HG02763 (cell line): ENCODE results near the gene SERBP1.
"Not testable (repeated sequence)": the region's sequence is repeated elsewhere in the genome, so short reads cannot be mapped to it uniquely, and the experiment has no call there.

Experiments
- ATAC-seq: cut with Tn5 transposase; IDR thresholded peaks from one replicate; pipeline ENCODE4 v1.9.1; 2021; ENCODE audit warnings: mild to moderate bottlenecking, moderate library complexity; ENCODE audit not compliant: unreplicated experiment

SERBP1 gene

DNA sequence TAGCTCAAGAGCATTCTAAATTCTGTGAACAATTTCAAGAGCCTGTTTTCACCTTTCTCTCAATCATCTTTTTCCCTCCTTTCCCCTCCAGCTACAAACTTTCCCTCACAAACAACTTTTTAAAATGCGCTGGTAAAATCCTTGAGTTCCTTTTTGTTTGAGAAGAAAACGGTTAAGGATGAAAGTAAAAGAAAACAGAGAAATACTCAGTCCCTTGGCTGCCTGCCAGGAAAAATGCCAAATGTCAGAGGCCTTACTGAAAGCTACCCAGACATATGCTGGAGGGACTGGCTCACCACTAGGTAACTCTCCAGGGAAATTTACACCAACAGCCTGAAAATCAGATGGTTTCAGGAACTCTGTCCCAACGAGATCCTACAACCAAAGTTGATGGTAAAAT is 11.0 kb upstream of the SERBP1 start:
- ATAC-seq = no peak

DNA sequence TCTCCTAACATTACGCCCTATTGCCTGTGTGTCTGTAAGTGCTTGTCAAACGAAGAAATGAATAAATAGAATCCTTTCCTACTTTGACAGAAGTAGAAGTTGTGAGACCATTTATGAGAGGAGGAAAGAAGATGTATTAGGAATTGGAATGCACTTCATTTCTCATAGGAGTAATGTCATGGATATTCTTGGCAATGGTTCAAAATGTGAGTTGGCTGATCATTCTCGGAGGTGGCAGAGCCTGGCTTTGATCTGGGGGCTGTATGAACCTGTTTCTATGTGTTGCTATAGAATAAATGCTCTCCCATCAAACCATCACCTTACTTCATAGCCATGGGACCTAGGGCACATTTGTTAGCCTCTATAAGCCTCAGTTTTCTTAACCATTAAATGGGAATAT is 10.1 kb upstream of the SERBP1 start:
- ATAC-seq = no peak

DNA sequence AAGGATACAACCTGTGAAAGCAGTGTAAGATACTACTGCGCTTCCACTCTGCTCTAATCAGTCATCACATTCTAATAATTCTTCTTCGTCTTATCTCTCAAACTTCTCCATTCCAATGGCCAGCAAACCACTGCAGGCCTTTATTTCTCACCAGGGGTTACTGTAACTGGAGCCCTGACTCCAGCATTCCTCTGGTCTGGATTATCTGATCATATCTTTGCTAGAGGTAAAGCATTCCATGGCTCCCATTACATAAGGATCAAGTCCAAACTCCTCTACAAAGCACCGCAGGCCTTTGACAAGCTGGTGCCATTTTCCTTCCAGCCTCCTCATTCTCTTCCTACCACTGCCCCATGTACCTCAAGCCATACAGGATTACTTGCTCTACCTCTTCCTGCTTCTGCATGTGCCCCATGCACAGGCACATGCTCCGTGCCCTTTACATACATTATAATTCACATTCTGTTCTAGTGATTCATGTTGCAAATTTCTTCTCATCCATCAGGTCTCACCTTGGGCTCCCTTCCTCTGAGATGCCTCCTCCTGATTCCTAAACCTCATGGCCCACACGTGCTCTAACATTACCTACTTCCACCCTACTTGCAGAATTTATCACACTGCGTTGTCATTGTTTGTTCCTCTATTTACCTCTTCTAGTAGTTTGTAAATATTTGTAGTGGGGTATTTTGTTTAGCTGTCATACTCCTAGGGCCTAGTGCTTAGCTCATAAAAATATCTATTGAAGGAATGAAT is 9.3 kb upstream of the SERBP1 start:
- no peak for ATAC-seq

DNA sequence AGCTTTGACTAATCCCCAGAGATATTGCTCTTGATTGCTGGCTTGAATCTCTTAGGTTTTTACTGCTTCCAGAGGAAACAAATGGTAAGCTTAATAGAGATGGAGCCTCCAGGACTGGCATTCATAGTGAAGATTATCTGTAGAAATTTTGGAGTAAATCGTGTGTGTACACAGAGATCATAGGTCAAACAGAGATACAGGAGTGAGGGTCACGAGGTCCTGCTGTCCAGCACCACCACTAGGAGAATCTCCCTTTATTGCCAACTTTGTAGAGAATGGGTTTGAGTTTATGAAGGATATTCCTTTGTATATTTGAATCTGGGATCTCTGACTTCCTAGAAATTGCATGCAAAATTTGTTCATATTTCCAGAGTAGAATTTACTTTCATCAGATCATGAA is 7.8 kb upstream of the SERBP1 start:
- ATAC-seq = no peak

DNA sequence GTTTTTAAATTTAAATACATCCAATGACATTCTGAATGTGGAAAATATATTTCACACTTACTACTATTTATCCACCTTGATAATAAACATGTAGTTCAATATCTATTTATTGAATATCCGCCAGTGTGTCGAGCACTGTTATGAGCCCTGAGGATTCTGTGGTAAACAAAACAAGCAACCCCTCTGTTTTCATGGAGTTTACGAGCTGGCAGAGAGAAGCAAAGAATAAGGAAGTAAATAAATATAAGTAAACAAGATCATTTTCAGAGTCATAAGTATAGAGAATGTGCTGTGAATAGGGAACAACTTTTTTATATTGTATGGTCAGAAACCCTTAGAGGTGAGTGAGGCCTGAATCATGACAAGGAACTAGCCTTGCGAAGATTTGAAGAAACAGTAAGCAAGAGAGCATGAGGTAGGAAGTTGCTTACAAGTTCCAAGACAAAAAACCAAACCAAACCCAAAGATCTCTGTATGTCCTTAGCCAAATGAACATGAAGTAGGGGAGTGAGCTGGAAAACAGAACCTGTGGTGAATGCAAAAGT is 6.4 kb upstream of the SERBP1 start:
- no peak for ATAC-seq

DNA sequence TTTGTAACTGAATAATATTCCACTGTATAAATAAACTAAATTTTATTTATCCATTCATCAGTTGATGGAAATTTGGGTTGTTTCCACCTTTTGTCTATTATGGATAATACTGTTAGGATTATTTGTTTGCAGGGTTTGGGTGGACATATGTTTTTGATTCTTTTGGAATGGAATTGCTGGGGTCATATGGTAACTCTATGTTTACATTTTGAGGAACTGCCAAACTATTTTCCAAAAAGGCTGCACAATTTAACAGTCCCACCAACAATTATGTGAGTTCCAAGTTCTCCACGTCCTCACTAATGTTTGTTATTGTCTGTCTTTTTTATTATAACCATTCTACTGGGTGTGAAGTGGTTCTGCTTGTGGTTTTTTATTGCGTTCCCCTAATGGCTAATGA is 4.3 kb upstream of the SERBP1 start:
- ATAC-seq = no peak

DNA sequence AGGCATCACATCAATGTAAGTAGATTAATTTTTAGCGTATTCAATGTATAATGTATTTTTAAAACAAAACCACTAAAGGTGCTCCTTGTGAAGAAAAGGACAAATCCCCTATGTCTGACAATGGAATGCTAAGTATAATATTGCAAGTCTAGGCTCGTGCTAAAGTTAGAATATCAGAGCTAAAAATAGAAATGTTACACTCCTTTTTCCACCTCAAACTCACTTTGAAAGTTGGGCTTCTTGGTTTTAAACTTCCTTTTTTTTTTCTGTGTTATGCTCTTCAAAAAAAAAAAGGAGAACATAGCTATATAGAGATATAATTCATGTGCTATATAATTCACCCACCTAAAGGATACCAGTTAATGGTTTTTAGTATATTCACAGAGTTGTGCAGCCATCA is 3.6 kb upstream of the SERBP1 start:
- no peak for ATAC-seq

DNA sequence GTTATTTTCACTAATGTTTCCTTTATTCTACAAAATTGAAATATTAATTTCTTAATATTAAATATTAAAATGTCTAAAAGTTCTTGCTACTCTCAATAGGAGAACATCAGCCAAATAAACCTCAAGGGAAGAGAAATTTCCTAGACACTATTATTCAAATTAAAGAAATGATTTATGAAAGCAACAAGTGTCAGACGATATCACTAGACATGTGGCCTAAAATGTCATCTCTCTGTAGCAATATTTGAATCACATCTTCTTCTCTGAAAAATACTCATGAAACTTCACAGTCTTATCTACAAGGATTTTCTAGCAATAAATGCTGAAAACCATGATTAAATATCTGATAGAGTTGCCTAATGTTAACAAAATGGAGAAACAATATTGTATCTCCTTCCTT is 2.5 kb upstream of the SERBP1 start:
- no peak for ATAC-seq

DNA sequence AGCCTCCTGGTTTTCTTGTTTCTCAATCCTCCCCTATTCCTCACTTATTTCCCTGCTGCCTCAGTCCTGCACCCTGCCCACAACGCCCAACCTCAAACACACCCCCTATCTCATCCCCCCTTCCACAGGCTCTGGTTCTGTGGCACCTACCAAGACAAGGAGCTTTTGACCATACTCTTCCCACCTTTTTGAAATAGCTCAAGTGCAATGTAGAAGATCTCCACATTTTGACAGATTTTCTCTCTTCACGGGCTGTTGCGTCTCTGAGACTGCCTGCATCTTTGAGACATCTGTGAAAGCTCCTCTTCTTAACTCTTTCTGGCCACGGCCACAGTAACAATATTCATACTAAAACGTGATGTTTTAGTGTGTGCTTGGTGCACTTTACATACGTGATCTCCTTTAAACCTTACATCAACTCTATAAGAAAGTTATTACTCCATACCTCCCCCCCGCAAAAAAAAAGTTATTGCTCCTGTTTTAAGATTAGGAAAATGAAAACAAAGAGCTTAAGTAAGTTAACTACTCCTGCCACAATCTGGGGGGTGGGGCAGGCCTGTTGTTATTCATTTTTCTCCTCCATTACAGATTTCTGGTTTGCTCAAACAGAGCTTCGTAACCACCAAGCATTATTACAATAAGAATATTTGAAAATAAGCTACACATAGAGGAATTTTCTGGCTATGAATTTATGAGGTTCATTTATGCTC is 1.8 kb upstream of the SERBP1 start:
- no peak for ATAC-seq

DNA sequence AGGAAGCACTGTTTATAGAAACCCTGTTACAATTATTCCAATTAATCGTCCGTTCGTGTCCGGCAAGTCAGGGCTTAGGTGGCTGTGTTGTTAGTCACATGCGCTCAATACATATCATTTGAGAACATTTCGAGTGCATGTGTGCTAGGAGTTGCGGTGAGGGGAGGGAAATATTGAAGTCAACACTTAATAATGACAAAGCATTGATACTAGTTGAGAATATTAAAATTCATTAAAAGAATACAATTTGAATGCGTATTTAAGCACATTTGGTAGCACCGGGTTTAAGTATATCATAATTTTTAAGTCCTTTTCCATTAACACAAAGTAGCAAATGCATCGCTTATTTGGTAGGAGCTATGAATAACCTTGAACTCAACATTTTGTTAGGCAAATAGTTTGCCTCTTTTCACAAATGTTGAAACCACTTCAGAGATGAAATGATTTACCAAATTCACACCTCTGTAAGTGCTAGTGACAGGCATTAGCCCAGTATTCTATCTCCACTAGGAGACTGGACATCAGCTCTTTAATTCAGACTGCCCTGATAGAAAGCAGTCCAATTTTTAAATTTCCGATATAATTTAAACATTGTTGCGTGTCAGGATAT is 1.1 kb upstream of the SERBP1 start:
- no peak for ATAC-seq

DNA sequence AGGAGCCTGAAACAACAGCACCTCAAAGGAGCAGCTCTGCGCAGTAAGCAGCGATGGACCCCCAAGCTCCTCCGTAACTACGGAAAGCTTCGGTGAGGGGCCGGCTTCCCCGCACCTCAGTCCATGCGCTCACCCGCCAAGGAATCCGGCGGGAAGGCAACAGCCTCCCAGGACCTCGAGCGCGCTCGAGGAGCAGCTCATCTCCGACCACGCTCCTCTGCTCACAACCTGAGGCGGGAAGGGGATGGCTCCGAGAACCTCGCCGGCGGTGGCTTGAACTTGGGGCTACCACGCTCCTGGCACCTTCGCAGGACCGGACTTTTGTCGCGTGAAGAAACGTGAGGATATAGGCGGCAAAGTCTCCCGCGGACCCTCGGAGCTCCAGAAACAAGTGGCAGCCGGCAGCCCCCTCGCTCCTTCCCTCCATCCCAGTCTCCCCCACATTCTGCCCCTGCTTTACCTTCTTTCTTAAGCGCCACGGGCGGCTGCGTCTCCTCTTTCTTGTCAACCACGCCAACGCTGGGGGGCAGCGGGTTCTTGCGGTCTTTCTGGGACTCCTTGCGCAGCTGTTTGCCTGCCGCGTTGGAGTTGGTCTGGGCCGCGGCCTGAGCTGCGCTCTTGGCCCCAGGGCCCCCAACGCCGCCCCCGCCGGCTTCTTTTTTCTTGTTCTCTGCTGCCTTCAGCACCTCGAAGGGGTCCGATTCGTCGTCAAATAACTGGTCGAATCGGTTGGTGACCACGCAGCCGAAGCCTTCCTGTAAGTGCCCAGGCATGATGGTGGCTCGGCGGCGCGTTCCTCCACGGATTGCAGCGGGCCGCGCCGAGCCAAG is 459 bp downstream of the SERBP1 start:
- ATAC-seq = peak; percentile 9

DNA sequence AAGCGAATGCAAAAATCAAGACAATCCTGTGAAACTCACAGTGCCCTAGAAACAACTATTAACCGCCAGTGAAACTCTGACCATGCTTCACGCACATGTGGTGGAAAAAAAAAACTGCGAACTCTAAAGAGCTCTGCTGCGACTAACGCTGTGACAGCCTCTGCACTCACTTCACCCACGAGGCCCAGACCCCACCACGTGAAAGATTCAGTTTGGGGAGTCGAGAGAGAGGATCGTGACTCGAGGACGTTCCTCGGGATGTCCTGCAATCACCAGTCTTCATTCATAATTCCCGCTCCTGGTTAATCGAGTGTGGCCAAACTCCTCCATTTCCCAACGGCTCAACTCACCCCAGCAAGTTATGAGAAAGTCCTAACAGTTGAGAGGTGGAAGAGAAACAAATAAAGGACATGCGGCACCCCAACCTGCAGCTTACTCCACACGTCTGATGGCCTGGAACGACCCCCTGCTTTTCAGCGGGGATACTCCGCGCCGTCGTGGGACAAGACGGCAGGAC is 1.1 kb downstream of the SERBP1 start:
- ATAC-seq = no peak

DNA sequence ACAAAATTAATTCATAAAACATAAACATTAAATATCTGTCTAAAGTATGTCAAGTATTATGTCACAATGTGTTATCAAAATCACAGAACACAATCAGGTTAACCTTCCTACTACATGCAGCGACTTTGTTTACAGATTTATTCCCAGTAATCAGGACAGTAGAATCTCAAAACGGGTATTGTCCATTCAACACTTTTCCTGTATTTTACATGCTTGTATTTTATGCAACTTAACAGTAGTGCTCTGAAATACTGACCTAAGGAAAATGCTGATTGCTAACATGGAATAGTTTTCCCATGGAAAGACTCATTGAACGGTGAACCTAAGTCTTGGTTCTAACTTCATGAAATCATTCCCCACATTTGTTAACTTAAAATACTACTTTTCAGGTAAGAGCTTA is 2.3 kb downstream of the SERBP1 start:
- ATAC-seq = no peak

DNA sequence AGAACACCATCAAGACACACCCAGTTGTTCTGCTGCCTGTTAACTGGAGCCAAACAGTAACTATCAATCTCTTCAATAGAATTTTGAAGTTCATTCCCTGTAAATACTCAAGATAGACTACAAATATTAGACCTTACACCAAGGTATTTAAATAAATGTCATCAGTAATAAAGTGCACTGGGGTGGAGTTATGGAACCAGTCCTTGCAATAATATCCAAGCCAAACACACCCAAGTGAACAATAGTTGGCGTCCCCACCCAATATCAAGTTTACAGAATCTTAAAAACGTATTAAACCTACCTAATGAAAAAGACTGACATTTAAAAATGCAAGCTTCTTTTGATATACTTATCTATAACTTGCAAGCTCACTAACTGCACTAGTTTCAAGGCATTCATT is 2.7 kb downstream of the SERBP1 start:
- ATAC-seq = no peak

DNA sequence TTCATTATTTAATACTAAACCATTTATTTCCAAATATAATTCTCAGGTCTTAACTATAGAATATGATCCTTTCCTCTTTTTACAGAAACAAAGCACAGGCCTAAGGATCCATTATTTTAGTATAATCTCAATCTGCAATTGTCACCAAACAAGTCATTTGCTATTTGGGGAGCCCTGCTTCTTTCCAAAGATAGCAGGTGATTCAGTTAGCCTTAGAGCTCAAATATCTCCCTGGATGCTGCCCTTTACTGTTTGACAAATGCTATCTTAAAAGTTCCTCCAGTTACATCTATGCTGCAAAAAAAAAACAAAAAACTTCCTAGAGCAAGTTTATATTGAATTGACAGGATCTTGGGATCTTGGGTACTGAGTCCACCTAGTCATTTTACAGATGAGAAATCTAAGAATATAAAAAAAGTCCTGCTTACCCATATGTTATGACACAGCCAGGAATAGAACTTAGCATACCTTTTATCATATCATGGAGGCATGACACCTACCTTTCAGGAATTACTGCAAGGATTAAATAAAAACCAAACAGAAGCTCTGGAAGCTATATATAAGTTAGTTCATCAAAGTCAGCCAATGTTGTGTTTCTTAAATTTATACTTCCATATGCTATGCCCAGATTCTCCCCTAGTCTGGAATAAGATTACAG is 9.2 kb downstream of the SERBP1 start:
- no peak for ATAC-seq

DNA sequence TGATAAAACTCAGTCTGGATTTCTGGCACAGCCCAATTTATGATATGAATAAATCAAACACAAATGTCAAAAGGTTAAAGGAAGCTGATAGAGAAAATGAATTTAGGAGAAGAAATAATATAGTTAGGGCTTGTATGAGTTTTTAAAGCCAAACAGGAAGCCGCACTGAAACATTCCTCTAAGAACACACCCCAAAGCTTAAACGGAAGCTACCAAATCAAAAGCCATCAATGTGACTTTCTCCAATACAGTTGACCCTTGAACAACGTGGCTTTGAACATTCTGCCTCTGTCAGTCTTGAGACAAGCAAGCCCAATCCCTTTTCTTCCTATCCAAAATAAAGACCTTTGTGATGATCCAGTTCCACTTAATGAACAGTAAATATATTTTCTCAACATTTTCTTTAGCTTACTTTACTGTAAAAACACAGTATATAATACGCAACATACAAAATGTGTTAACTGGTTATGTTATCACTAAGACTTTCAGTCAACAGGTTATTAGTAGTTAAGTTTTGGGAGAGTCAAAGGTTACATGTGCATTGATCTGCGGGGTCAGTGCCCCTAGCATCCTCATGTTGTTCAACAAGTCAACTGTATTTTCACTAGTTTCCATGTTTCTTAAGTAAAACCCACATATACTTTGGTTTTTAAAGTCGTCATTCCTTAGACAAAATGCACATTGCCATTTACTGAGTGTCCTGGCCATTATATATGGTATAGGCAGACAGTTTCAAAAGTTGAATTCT is 11.2 kb downstream of the SERBP1 start:
- no peak for ATAC-seq

DNA sequence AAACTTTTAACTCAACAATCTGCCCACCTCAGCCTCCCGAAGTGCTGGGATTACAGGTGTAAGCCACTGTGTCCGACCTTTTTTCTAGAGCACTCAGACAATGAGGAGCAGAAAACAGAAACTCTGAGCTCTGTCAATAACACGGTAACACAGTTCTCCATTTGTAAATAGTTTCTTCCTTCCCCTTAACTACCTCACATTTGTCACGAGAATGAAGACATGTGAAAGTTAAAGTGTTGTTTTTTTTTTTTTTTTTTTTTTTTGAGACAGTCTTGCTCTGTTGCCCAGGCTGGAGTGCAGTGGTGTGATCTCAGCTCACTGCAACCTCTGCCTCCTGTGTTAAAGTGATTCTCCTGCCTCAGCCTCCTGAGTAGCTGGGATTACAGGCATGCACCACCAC is 12.5 kb downstream of the SERBP1 start:
- ATAC-seq = not testable (repeated sequence)

DNA sequence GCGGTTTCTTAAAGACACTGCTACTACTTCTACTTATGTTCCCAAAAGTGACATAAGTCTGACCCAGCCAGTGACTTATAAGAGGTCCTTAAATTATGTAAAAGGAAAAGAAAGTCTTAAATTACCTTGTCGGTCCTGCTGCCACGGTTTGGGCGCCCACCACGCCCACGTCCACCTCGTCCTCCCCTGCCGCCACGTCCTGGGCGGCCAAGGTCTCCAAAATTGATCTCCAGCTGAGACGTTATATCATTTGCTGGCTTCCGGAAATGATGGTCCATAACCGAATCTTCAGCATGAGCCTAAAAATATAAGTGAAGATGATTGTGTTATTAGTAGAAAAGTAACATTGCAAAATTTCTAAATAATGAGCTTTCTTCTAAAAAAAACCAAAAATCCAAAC is 15.2 kb downstream of the SERBP1 start:
- ATAC-seq = no peak

DNA sequence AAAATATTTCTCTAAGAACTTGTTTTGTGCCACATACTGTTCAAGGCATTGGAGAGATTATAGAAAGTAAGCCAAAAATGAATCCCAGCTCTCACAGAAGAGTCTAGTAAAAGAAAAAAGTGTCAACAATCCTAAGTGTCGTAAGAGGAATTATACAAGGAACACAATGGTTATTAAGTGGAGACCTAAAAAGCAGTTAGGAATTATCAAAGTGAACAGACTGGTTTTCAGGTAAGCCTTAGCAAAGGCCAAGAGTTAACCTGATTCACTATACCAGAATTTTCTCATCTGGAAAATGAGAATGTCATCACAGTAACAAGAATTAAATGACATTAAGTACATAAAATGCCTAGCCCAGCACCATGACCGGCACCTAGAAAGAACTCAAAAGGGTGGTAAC is 15.6 kb downstream of the SERBP1 start:
- no peak for ATAC-seq

DNA sequence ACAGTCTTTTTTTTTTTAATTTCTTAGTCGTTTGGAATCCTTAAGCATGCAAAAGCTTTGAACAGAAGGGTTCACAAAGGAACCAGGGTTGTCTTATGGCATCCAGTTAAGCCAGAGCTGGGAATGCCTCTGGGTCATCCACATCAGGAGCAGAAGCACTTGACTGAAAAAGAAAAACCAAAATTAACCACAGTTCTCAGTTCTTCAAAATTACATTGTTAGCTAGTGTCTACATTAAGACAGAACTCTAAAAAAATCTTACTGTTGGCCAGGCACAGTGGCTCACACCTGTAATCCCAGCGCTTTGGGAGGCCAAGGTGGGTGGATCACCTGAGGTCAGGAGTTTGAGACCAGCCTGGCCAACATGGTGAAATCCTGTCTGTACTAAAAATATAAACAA is 17.1 kb downstream of the SERBP1 start:
- not testable (repeated sequence) for ATAC-seq
